8988T (cell line): Measurements from ENCODE around the gene TIMM22.
A peak's percentile ranks its signal among the peaks of the same experiment; 100 is the strongest.
"Not testable (repeated sequence)": the region's sequence is repeated elsewhere in the genome, so short reads cannot be mapped to it uniquely, and the experiment has no call there.

ENCODE experiments used
- DNase-seq: peaks from one replicate; pipeline ENCODE4 v3.0.0; 2011

TIMM22 gene

GRCh38 chr17:973053-973452, 23.9 kb upstream of the TIMM22 start:
- no peak for DNase-seq

- DNase-seq: not testable (repeated sequence)
Observed at GRCh38 chr17:974778-975177, 22.2 kb upstream of the TIMM22 start.

GRCh38 chr17:975371-975915, 21.5 kb upstream of the TIMM22 start:
- DNase-seq: no peak

GRCh38 chr17:976312-976711, 20.6 kb upstream of the TIMM22 start:
- no peak for DNase-seq

- no peak for DNase-seq
Observed at GRCh38 chr17:977166-977565, 19.8 kb upstream of the TIMM22 start.

GRCh38 chr17:978103-979093, 18.5 kb upstream of the TIMM22 start:
- no peak for DNase-seq

- DNase-seq: no peak
Observed at GRCh38 chr17:979212-979538, 17.8 kb upstream of the TIMM22 start.

GRCh38 chr17:979539-980405, 17.2 kb upstream of the TIMM22 start, which contains the start of gene NXN:
NXN (minus strand) TSS chr17:979776.
- DNase-seq: peak; percentile 52

- no peak for DNase-seq
Observed at GRCh38 chr17:980406-981291, 16.3 kb upstream of the TIMM22 start.

GRCh38 chr17:981292-981658, 15.7 kb upstream of the TIMM22 start:
- no peak for DNase-seq

GRCh38 chr17:983921-984320, 13.0 kb upstream of the TIMM22 start:
- DNase-seq: no peak

GRCh38 chr17:986322-986929, 10.5 kb upstream of the TIMM22 start:
- no peak for DNase-seq

GRCh38 chr17:987931-988330, 9.0 kb upstream of the TIMM22 start:
- DNase-seq: no peak

GRCh38 chr17:988561-988960, 8.4 kb upstream of the TIMM22 start:
- DNase-seq: no peak

- no peak for DNase-seq
Observed at GRCh38 chr17:992933-993332, 4.0 kb upstream of the TIMM22 start.

- not testable (repeated sequence) for DNase-seq
Observed at GRCh38 chr17:995324-995723, 1.6 kb upstream of the TIMM22 start.

- no peak for DNase-seq
Observed at GRCh38 chr17:998111-998510, 1.2 kb downstream of the TIMM22 start.

- DNase-seq: no peak
Observed at GRCh38 chr17:1000597-1001461, 3.9 kb downstream of the TIMM22 start.

GRCh38 chr17:1001640-1002411, 4.9 kb downstream of the TIMM22 start:
- no peak for DNase-seq

- no peak for DNase-seq
Observed at GRCh38 chr17:1002412-1002753, 5.5 kb downstream of the TIMM22 start.
